Measurements from ENCODE around the gene ACTN1. TPM values are rescaled to one million over a fixed set of nuclear protein-coding genes. Genes with fewer than 3 reads are reported as not detected.
A peak's percentile ranks its signal among the peaks of the same experiment; 100 is the strongest.

Gene ACTN1
- total and polyA plus RNA-seq, 10 of the 15 experiments (the other 5 are each of a cell fraction or from before 2014, with no cell fraction given): 0.14 to 39.4 (median 2.6) TPM

GRCh38 chr14:68978172-68978911 lies 760 bp downstream of the ACTN1 start:
- no peaks in the 10 kb centered on the region; the same call in none of the 2 replicates for H3K79me2 ChIP-seq (ENCODE audit: control insufficient read depth, insufficient read depth, low read length)
- H3K27me3 ChIP-seq (replicated peaks in 1 of 2; ENCODE audit: control insufficient read depth in 2 of 2, insufficient read depth in 2 of 2, low read length in 1 of 2): peaks cover 3 to 11% of the 10 kb centered on the region in 2 experiments; a peak in 3 of 4 replicates
- peaks cover 7% of the 10 kb centered on the region; the same call in 1 of the 3 replicates for H3K9me3 ChIP-seq (replicated peaks; ENCODE audit: control insufficient read depth, insufficient read depth, low read length)
- SMC1A ChIA-PET (ENCODE audit: uncharacterized antibody, unreplicated experiment): no interaction called here
- WGBS (ENCODE audit: insufficient coverage, insufficient replicate concordance, low lambda C conversion rate, missing lambda C conversion rate): under 1% methylated on average over 43 of the region's 72 CpGs
- intact Hi-C loops (cut with micrococcal nuclease; ENCODE audit: unreplicated experiment) (no loop called here), in situ Hi-C loops (cut with MboI) (no loop called here)
- peak overlapping the region; percentile 80 for H3K4me3 ChIP-seq
- no TSS peak for BruUV-seq (replicated peaks)
- H3K27ac ChIP-seq (ENCODE audit: control insufficient read depth, insufficient read depth): no peak overlapping the region
- peak overlapping the region; percentile 46 for H2AFZ ChIP-seq (ENCODE audit: control insufficient read depth, low read depth, low read length)
- H3K9ac ChIP-seq (ENCODE audit: control insufficient read depth, insufficient read depth, low read length): peak overlapping the region; percentile 55; the same call in 1 of the 2 replicates
- POLR2A ChIA-PET: no interaction called here
- no peaks in the 10 kb centered on the region; the same call in 1 of the 2 replicates for H3K4me1 ChIP-seq (ENCODE audit: control insufficient read depth, insufficient read depth, low read length)
- ATAC-seq (peak; percentile 54), DNase-seq (ENCODE audit: low read depth, low spot score) (no peak), FAIRE-seq (no peak)
- peak overlapping the region; percentile 88 for H3K4me2 ChIP-seq (ENCODE audit: control insufficient read depth, insufficient read depth)
- H4K20me1 ChIP-seq (ENCODE audit: control insufficient read depth, insufficient read depth): no peaks in the 10 kb centered on the region
- CTCF ChIA-PET: interaction anchor here (1.1 to 1.7 kb wide), 3 partner anchors 64 to 130 kb away, joined by 3 to 7 read pairs (median 6); no protein-coding TSS in a partner anchor
- TF ChIP-seq NRF1 (conservative IDR thresholded peaks at IDR 0.05; ENCODE audit: low read depth, low read length): no peak
- no peak for TF ChIP-seq EP300 (IDR thresholded peaks at IDR 0.05; ENCODE audit: borderline replicate concordance in 1 of 2, control insufficient read depth in 1 of 2, low read depth in 2 of 2, low read length in 2 of 2)
- peak; percentile 39; the same call in 1 of the 2 replicates for TF ChIP-seq IKZF1 (conservative IDR thresholded peaks at IDR 0.05)
- TF ChIP-seq, protein P1, sequence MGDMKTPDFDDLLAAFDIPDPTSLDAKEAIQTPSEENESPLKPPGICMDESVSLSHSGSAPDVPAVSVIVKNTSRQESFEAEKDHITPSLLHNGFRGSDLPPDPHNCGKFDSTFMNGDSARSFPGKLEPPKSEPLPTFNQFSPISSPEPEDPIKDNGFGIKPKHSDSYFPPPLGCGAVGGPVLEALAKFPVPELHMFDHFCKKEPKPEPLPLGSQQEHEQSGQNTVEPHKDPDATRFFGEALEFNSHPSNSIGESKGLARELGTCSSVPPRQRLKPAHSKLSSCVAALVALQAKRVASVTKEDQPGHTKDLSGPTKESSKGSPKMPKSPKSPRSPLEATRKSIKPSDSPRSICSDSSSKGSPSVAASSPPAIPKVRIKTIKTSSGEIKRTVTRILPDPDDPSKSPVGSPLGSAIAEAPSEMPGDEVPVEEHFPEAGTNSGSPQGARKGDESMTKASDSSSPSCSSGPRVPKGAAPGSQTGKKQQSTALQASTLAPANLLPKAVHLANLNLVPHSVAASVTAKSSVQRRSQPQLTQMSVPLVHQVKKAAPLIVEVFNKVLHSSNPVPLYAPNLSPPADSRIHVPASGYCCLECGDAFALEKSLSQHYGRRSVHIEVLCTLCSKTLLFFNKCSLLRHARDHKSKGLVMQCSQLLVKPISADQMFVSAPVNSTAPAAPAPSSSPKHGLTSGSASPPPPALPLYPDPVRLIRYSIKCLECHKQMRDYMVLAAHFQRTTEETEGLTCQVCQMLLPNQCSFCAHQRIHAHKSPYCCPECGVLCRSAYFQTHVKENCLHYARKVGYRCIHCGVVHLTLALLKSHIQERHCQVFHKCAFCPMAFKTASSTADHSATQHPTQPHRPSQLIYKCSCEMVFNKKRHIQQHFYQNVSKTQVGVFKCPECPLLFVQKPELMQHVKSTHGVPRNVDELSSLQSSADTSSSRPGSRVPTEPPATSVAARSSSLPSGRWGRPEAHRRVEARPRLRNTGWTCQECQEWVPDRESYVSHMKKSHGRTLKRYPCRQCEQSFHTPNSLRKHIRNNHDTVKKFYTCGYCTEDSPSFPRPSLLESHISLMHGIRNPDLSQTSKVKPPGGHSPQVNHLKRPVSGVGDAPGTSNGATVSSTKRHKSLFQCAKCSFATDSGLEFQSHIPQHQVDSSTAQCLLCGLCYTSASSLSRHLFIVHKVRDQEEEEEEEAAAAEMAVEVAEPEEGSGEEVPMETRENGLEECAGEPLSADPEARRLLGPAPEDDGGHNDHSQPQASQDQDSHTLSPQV (IDR thresholded peaks at IDR 0.05): no peak
- TF ChIP-seq ATF3 (IDR thresholded peaks at IDR 0.05; ENCODE audit: borderline replicate concordance, extremely low read depth, low read depth, low read length): no peak
- TF ChIP-seq RELA (IDR thresholded peaks at IDR 0.05; ENCODE audit: borderline replicate concordance, partially characterized antibody): no peak
- TF ChIP-seq RB1 (IDR thresholded peaks at IDR 0.05; ENCODE audit: borderline replicate concordance): 0 out of 2 replicates have a peak, but pooled peaks have one; percentile 27
- TF ChIP-seq SUZ12 (IDR thresholded peaks at IDR 0.05; ENCODE audit: unreplicated experiment): peak; percentile 42
- no peak for TF ChIP-seq ZSCAN29 (IDR thresholded peaks at IDR 0.05)
- 0 out of 2 replicates have a peak, but pooled peaks have one; percentile 8 for TF ChIP-seq POLR2A (IDR thresholded peaks at IDR 0.05; ENCODE audit: low read depth, low read length)
- peak in 1 of 2 experiments; percentile 23; a peak in 1 of 4 replicates for TF ChIP-seq BHLHE40 (IDR thresholded peaks at IDR 0.05; ENCODE audit: borderline replicate concordance in 1 of 2, low read depth in 2 of 2, low read length in 1 of 2)
- TF ChIP-seq NKRF (conservative IDR thresholded peaks at IDR 0.05): 0 out of 2 replicates have a peak, but pooled peaks have one; percentile 27
- RAD21 ChIA-PET (ENCODE audit: unreplicated experiment): interaction anchor here (0.5 to 1.1 kb wide), 2 partner anchors 67 to 1096 kb away, joined by 3 read pairs; no protein-coding TSS in a partner anchor
- no peaks in the 10 kb centered on the region for H3K36me3 ChIP-seq (ENCODE audit: control insufficient read depth in 2 of 2, insufficient read depth in 2 of 2, low read length in 1 of 2)

Data from GM12878 (cell line).